Fibroblast of the aortic adventitia (primary cell): ENCODE results near the gene SARS1. TPM values are rescaled to one million over a fixed set of nuclear protein-coding genes. Genes with fewer than 3 reads are reported as not detected.

Experiments
- DNase-seq: peaks from one replicate; pipeline ENCODE4 v3.0.0-alpha.2; 2010; ENCODE audit warnings: low read depth
- H3K4me3 ChIP-seq: 2 replicates; pipeline ENCODE4 v1.5.1; 2011; ENCODE audit warnings: low read depth, mild to moderate bottlenecking, control low read depth, low read length, moderate library complexity
- CTCF ChIP-seq: IDR thresholded peaks from 2 replicates; pipeline ENCODE4 v1.5.1; 2011; ENCODE audit warnings: mild to moderate bottlenecking, low read length, control low read depth, inconsistent platforms; ENCODE audit not compliant: insufficient read depth
- total RNA-seq: library from RNA; depleted of rRNA; stranded (reverse); fragments of >200 nt; gene quantifications from 2 replicates; pipeline ENCODE4 v1.2.3, GENCODE V29; 2012; ENCODE audit warnings: low replicate concordance

Gene SARS1
- total RNA-seq, 1 donor = 321 TPM

- no peak for TF ChIP-seq CTCF
- no peak overlapping the region for H3K4me3 ChIP-seq
- no peak for DNase-seq
Observed at GRCh38 chr1:109192433-109192832, 21.3 kb upstream of the SARS1 start.

- DNase-seq = no peak
- no peak overlapping the region for H3K4me3 ChIP-seq
- peak; percentile 53 for TF ChIP-seq CTCF
Observed at GRCh38 chr1:109193653-109194590, 19.8 kb upstream of the SARS1 start.

GRCh38 chr1:109197158-109198042 is 16.3 kb upstream of the SARS1 start:
- DNase-seq = peak; percentile 99
- TF ChIP-seq CTCF = no peak
- H3K4me3 ChIP-seq = no peak overlapping the region

GRCh38 chr1:109198043-109198695 is 15.5 kb upstream of the SARS1 start:
- H3K4me3 ChIP-seq = no peak overlapping the region
- peak; percentile 93 for DNase-seq
- no peak for TF ChIP-seq CTCF

GRCh38 chr1:109198745-109199144 is 15.0 kb upstream of the SARS1 start:
- no peak for DNase-seq
- TF ChIP-seq CTCF = no peak
- no peak overlapping the region for H3K4me3 ChIP-seq

GRCh38 chr1:109199710-109200109 is 14.0 kb upstream of the SARS1 start:
- no peak for DNase-seq
- no peak for TF ChIP-seq CTCF
- no peak overlapping the region for H3K4me3 ChIP-seq
